Cardiac septum (tissue), 1 donor: ENCODE data around the gene PSAPL1. TPM values are rescaled to one million over a fixed set of nuclear protein-coding genes. Genes with fewer than 3 reads are reported as not detected.
A peak's percentile ranks its signal among the peaks of the same experiment; 100 is the strongest.

Source experiments
- DNase-seq: peaks from one replicate; pipeline ENCODE4 v3.0.0-alpha.2; 2020; ENCODE audit warnings: low spot score
- intact Hi-C: fragments of 100-400 bp; cut with DNase I; formaldehyde crosslinking; loops from one replicate; pipeline ENCODE4 v1.14.0; 2022
- total RNA-seq: library from RNA; stranded (reverse); fragmentation: NEBNext Ultra II Directional; extraction: Animal tissue kit (Norgen Biotek cat#: 25700); gene quantifications from one replicate; pipeline ENCODE4 v1.2.1, GENCODE V29; 2021
- donor health status: DM: no; HTN: no; CAD: no.

PSAPL1 gene
- total RNA-seq, 1 donor from 2014 or later, result not detected

- intact Hi-C loops, result no loop called here
- DNase-seq, result no peak
These were observed 1.2 kb downstream of the PSAPL1 start for GRCh38 chr4:7433376-7434140.

GRCh38 chr4:7432531-7433375 is 2.0 kb downstream of the PSAPL1 start:
- intact Hi-C loops, result no loop called here
- DNase-seq, result no peak

- DNase-seq, result peak; percentile 75
- intact Hi-C loops, result no loop called here
These were observed 2.8 kb downstream of the PSAPL1 start for GRCh38 chr4:7431696-7432530.

- peak; percentile 65 for DNase-seq
- intact Hi-C loops, result no loop called here
These were observed 3.6 kb downstream of the PSAPL1 start for GRCh38 chr4:7430965-7431695.

GRCh38 chr4:7430368-7430964 is 4.3 kb downstream of the PSAPL1 start:
- intact Hi-C loops, result no loop called here
- peak; percentile 56 for DNase-seq

- intact Hi-C loops, result no loop called here
- DNase-seq, result peak; percentile 67
These were observed 5.1 kb downstream of the PSAPL1 start for GRCh38 chr4:7429601-7430078.

GRCh38 chr4:7429069-7429416 is 5.7 kb downstream of the PSAPL1 start:
- intact Hi-C loops, result no loop called here
- DNase-seq, result peak; percentile 50

GRCh38 chr4:7428261-7429068 is 6.3 kb downstream of the PSAPL1 start:
- intact Hi-C loops, result no loop called here
- DNase-seq, result peak; percentile 68

GRCh38 chr4:7427831-7428260 is 6.9 kb downstream of the PSAPL1 start:
- peak; percentile 62 for DNase-seq
- intact Hi-C loops, result no loop called here

- DNase-seq, result peak; percentile 72
- intact Hi-C loops, result no loop called here
These were observed 7.4 kb downstream of the PSAPL1 start for GRCh38 chr4:7427361-7427760.

GRCh38 chr4:7426525-7427171 is 8.1 kb downstream of the PSAPL1 start:
- DNase-seq, result peak; percentile 67
- intact Hi-C loops, result no loop called here

GRCh38 chr4:7425591-7426468 is 8.9 kb downstream of the PSAPL1 start:
- DNase-seq, result peak; percentile 59
- intact Hi-C loops, result no loop called here

- peak; percentile 68 for DNase-seq
- intact Hi-C loops, result no loop called here
These were observed 9.6 kb downstream of the PSAPL1 start for GRCh38 chr4:7425124-7425523.

GRCh38 chr4:7424553-7425111 is 10.1 kb downstream of the PSAPL1 start:
- peak; percentile 62 for DNase-seq
- intact Hi-C loops, result no loop called here

- intact Hi-C loops, result no loop called here
- DNase-seq, result peak; percentile 73
These were observed 10.8 kb downstream of the PSAPL1 start for GRCh38 chr4:7423801-7424552.

- intact Hi-C loops, result no loop called here
- peak; percentile 43 for DNase-seq
These were observed 11.3 kb downstream of the PSAPL1 start for GRCh38 chr4:7423391-7423790.
